A549 (cell line): ENCODE measurements around the gene TSPAN33. TPM values are rescaled to one million over a fixed set of nuclear protein-coding genes. Genes with fewer than 3 reads are reported as not detected.

ENCODE experiments used
- ATAC-seq, 2 experiments: fragments of 200-7000 bp in 1 of 2; fragments of >200 bp in 1 of 2; cut with Nextera tagmentation in 1 of 2; cut with Tn5 transposase in 1 of 2; 3 replicates each; pipeline versions ENCODE4 v1.8.0 to v1.9.1; 2018 to 2020; ENCODE audit warnings: mild to moderate bottlenecking in 1 of 2, moderate library complexity in 1 of 2
- CTCF ChIA-PET: fragments of 300-600 bp; sonication (Branson Sonifier 250); formaldehyde crosslinking; extraction: SDS; loops from one replicate; lab custom pipeline; 2021; ENCODE audit warnings: antibody characterized with exemption, inconsistent platforms; lab: Yijun Ruan, JAX
- POLR2A ChIA-PET: fragments of 350-600 bp; formaldehyde crosslinking; extraction: SDS; loops from one replicate; lab custom pipeline; 2021; ENCODE audit warnings: antibody characterized with exemption, inconsistent platforms; lab: Yijun Ruan, JAX
- DNase-seq, 2 experiments: peaks; one replicate each; pipeline versions ENCODE4 v3.0.0 to v3.0.0-alpha.2; 2011 to 2016; ENCODE audit warnings: low read depth in 1 of 2, low spot score in 1 of 2
- FAIRE-seq: peaks from 2 replicates; lab custom pipeline; 2011; peaks lifted over from hg19 to GRCh38; lab: Jason Lieb, UNC
- H3K27ac ChIP-seq, 2 experiments: fragments of >200 bp; sonication (Bioruptor Twin); formaldehyde crosslinking; 3 replicates each; pipeline ENCODE4 v1.5.1; 2016 to 2017
- H3K4me1 ChIP-seq: fragments of >200 bp; sonication (Bioruptor Twin); formaldehyde crosslinking; 3 replicates; pipeline ENCODE4 v1.6.1; 2016
- H3K4me2 ChIP-seq: fragments of >200 bp; sonication (Bioruptor Twin); formaldehyde crosslinking; 3 replicates; pipeline ENCODE4 v1.6.1; 2016
- H3K4me3 ChIP-seq: fragments of >200 bp; sonication (Bioruptor Twin); formaldehyde crosslinking; 3 replicates; pipeline ENCODE4 v1.5.1; 2016
- H3K9me3 ChIP-seq: fragments of >200 bp; sonication (Bioruptor Twin); formaldehyde crosslinking; 3 replicates; pipeline ENCODE4 v1.6.1; 2016
- BHLHE40 ChIP-seq: IDR thresholded peaks from 2 replicates; pipeline ENCODE4 v1.6.1; 2012; ENCODE audit warnings: low read depth, low read length, inconsistent platforms
- CBX2 ChIP-seq: fragments of 200-600 bp; sonication (generic); IDR thresholded peaks from 2 replicates; pipeline ENCODE4 v1.6.1; 2016; ENCODE audit warnings: low read depth, mild to moderate bottlenecking, borderline replicate concordance
- CBX8 ChIP-seq: fragments of 200-600 bp; sonication (generic); IDR thresholded peaks from 2 replicates; pipeline ENCODE4 v1.6.1; 2016
- CEBPB ChIP-seq, 2 experiments: fragments of >200 bp in 1 of 2; sonication (Bioruptor Twin) in 1 of 2; formaldehyde crosslinking in 1 of 2; IDR thresholded peaks; 2 replicates each; pipeline ENCODE4 v1.6.1; 2012 to 2016
- CHD4 ChIP-seq: fragments of 200-600 bp; sonication (generic); IDR thresholded peaks from 2 replicates; pipeline ENCODE4 v1.6.1; 2016; ENCODE audit warnings: antibody characterized with exemption, mild to moderate bottlenecking, borderline replicate concordance
- E2F6 ChIP-seq: IDR thresholded peaks from 2 replicates; pipeline ENCODE4 v1.6.1; 2012; ENCODE audit warnings: low read depth, borderline replicate concordance
- EHF ChIP-seq: fragments of 250-450 bp; sonication (Bioruptor Pico); IDR thresholded peaks from 2 replicates; pipeline ENCODE4 v1.5.0; 2020; ENCODE audit warnings: mild to moderate bottlenecking
- EHMT2 ChIP-seq: fragments of 200-600 bp; sonication (generic); IDR thresholded peaks from 2 replicates; pipeline ENCODE4 v1.6.1; 2016; ENCODE audit warnings: antibody characterized with exemption, low read depth, mild to moderate bottlenecking, moderate library complexity
- EP300 ChIP-seq, 2 experiments: fragments of >200 bp; sonication (Bioruptor Twin); formaldehyde crosslinking; IDR thresholded peaks; 2 replicates in 1 of 2; 3 replicates in 1 of 2; pipeline ENCODE4 v1.6.1; 2016 to 2017
- ESRRA ChIP-seq: fragments of 150-350 bp; IDR thresholded peaks from 2 replicates; pipeline ENCODE4 v1.6.1; 2014; ENCODE audit warnings: mild to moderate bottlenecking, low read length, borderline replicate concordance
- FOSB ChIP-seq: fragments of 250-450 bp; sonication (Bioruptor Pico); IDR thresholded peaks from 2 replicates; pipeline ENCODE4 v1.5.0; 2020; ENCODE audit warnings: mild to moderate bottlenecking, moderate library complexity
- FOXS1 ChIP-seq: fragments of 250-450 bp; sonication (Bioruptor Pico); IDR thresholded peaks from 2 replicates; pipeline ENCODE4 v1.5.0; 2020; ENCODE audit warnings: mild to moderate bottlenecking, moderate library complexity
- HOXA7 ChIP-seq: fragments of 250-450 bp; sonication (Bioruptor Pico); IDR thresholded peaks from 2 replicates; pipeline ENCODE4 v1.5.0; 2020; ENCODE audit warnings: mild to moderate bottlenecking, moderate library complexity
- JUNB ChIP-seq: fragments of >200 bp; sonication (Bioruptor Twin); formaldehyde crosslinking; IDR thresholded peaks from 2 replicates; pipeline ENCODE4 v1.6.1; 2016
- KDM1A ChIP-seq: fragments of 200-600 bp; sonication (generic); IDR thresholded peaks from 2 replicates; pipeline ENCODE4 v1.6.1; 2016; ENCODE audit warnings: low read depth, mild to moderate bottlenecking
- MAFK ChIP-seq: fragments of 450-650 bp; IDR thresholded peaks from 2 replicates; pipeline ENCODE4 v1.6.1; 2014; ENCODE audit not compliant: partially characterized antibody
- MAZ ChIP-seq: fragments of 150-350 bp; IDR thresholded peaks from 2 replicates; pipeline ENCODE4 v1.6.1; 2014; ENCODE audit warnings: antibody characterized with exemption, low read depth, low read length, borderline replicate concordance
- MYC ChIP-seq: IDR thresholded peaks from 2 replicates; pipeline ENCODE4 v1.6.1; 2012; ENCODE audit warnings: mild to moderate bottlenecking, inconsistent platforms, low read length, improper control_type of control experiment, borderline replicate concordance
- NR3C1 ChIP-seq: fragments of >200 bp; sonication (Bioruptor Twin); formaldehyde crosslinking; IDR thresholded peaks from 3 replicates; pipeline ENCODE4 v1.6.1; 2017
- POLR2A ChIP-seq: IDR thresholded peaks from 2 replicates; pipeline ENCODE4 v1.6.1; 2012; ENCODE audit warnings: mild to moderate bottlenecking, low read length
- POLR2AphosphoS2 ChIP-seq: conservative IDR thresholded peaks from 2 replicates; pipeline ENCODE4 v1.6.1; 2012; ENCODE audit warnings: low read length, improper control_type of control experiment, inconsistent platforms
- RAD21 ChIP-seq, 2 experiments: fragments of >200 bp in 1 of 2; sonication (Bioruptor Twin) in 1 of 2; formaldehyde crosslinking in 1 of 2; IDR thresholded peaks in 1 of 2; conservative IDR thresholded peaks in 1 of 2; 2 replicates in 1 of 2; 3 replicates in 1 of 2; pipeline ENCODE4 v1.6.1; 2012 to 2018; ENCODE audit warnings: inconsistent platforms in 1 of 2
- RCOR1 ChIP-seq: fragments of 150-350 bp; IDR thresholded peaks from 2 replicates; pipeline ENCODE4 v1.6.1; 2014; ENCODE audit warnings: antibody characterized with exemption, low read length, low read depth
- RFX5 ChIP-seq: fragments of 450-650 bp; IDR thresholded peaks from 2 replicates; pipeline ENCODE4 v1.7.1; 2014; ENCODE audit warnings: antibody characterized with exemption, mild to moderate bottlenecking, moderate library complexity
- RNF2 ChIP-seq: fragments of 200-600 bp; sonication (generic); IDR thresholded peaks from 2 replicates; pipeline ENCODE4 v1.6.1; 2016; ENCODE audit warnings: low read depth, mild to moderate bottlenecking, antibody characterized with exemption, moderate library complexity, borderline replicate concordance
- USF2 ChIP-seq: fragments of 450-650 bp; IDR thresholded peaks from 2 replicates; pipeline ENCODE4 v1.6.1; 2014; ENCODE audit warnings: antibody characterized with exemption
- ZFP36 ChIP-seq: fragments of 450-650 bp; IDR thresholded peaks from 2 replicates; pipeline ENCODE4 v1.6.1; 2014; ENCODE audit warnings: borderline replicate concordance; ENCODE audit not compliant: partially characterized antibody
- ZSCAN20 ChIP-seq: fragments of 250-450 bp; sonication (Bioruptor Pico); IDR thresholded peaks from 2 replicates; pipeline ENCODE4 v1.8.0; 2022; ENCODE audit warnings: mild to moderate bottlenecking, moderate library complexity
- WGBS: methylation state at CpG from one replicate; pipeline ENCODE4 v1.1.6; 2017; ENCODE audit errors: missing lambda C conversion rate; 5-methylcytosine and 5-hydroxymethylcytosine counted together
- polyA plus RNA-seq, 4 experiments: library from polyadenylated mRNA; depleted of rRNA in 3 of 4; stranded (reverse); fragments of >200 nt; fragmentation: RNase III in 1 of 4; extraction: RNeasy Plus Mini Kit Qiagen cat#74134 plus additional on column Dnase treatment in 1 of 4; gene quantifications; 2 replicates in 3 of 4; 3 replicates in 1 of 4; pipeline ENCODE4 v1.2.3, GENCODE V29; 2011 to 2017
- TF ChIP-seq, protein P1 (sequence below): fragments of >200 bp; sonication (Bioruptor Twin); formaldehyde crosslinking; IDR thresholded peaks from 2 replicates; pipeline ENCODE4 v1.6.1; 2016
- TF ChIP-seq, protein P2 (sequence below): IDR thresholded peaks from 2 replicates; pipeline ENCODE4 v1.6.1; 2012

The TSPAN33 gene
- polyA plus RNA-seq, 2 of the 4 experiments (the other 2 are of a cell fraction) = 5.0 to 9.1 TPM

GRCh38 chr7:129110258-129110981, 34.1 kb upstream of the TSPAN33 start:
- TF ChIP-seq CBX8 (no peak), E2F6 (no peak), MAFK (peak; percentile 60), ZSCAN20 (CRISPR knock-in tag) (no peak)
- TF ChIP-seq, all 56 proteins: peak for 1
- H3K27ac ChIP-seq = peak overlapping the region; percentile 12 to 66
- H3K4me3 ChIP-seq = no peak overlapping the region
- peak; percentile 43 to 60; a peak in 4 of 6 replicates for ATAC-seq
- ChIA-PET POLR2A (no interaction called here), CTCF (interaction anchor here (0.6 to 9.8 kb wide), 2 partner anchors 20 to 143 kb away, joined by 3 to 54 read pairs; no protein-coding TSS in a partner anchor)
- peak in 1 of 2 experiments; percentile 29 for DNase-seq
- H3K4me1 ChIP-seq = peaks cover 9% of the 10 kb centered on the region
- FAIRE-seq = no peak
- peaks cover 5% of the 10 kb centered on the region; the same call in 1 of the 3 replicates for H3K9me3 ChIP-seq
- H3K4me2 ChIP-seq = no peak overlapping the region
- WGBS = 77% methylated on average over 1 of the region's 1 CpG

GRCh38 chr7:129110982-129111376, 33.5 kb upstream of the TSPAN33 start:
- Histone ChIP-seq H3K9me3 (peaks cover 6% of the 10 kb centered on the region; the same call in 1 of the 3 replicates), H3K27ac (peak overlapping the region; percentile 12 to 66; a peak in 3 of 6 replicates), H3K4me2 (no peak overlapping the region), H3K4me1 (peaks cover 9% of the 10 kb centered on the region), H3K4me3 (no peak overlapping the region)
- ATAC-seq (no peak), FAIRE-seq (no peak), DNase-seq (no peak)
- ChIA-PET CTCF (interaction anchor here (0.6 to 9.8 kb wide), 2 partner anchors 20 to 142 kb away, joined by 3 to 54 read pairs; no protein-coding TSS in a partner anchor), POLR2A (no interaction called here)
- TF ChIP-seq ZFP36 (no peak), RCOR1 (no peak), RNF2 (no peak), JUNB (no peak), USF2 (no peak), RAD21 (conservative IDR thresholded peaks at IDR 0.05 in 1 of 2, IDR thresholded peaks at IDR 0.05 in 1 of 2) (no peak), KDM1A (no peak), HOXA7 (CRISPR knock-in tag) (no peak), POLR2A (no peak), NR3C1 (no peak), EP300 (IDR thresholded peaks at IDR 0.05) (no peak), FOSB (CRISPR knock-in tag) (no peak), MYC (no peak), EHF (CRISPR knock-in tag) (no peak), CBX8 (no peak), EHMT2 (no peak), CHD4 (no peak), FOXS1 (CRISPR knock-in tag) (no peak)
- TF ChIP-seq, protein P1, sequence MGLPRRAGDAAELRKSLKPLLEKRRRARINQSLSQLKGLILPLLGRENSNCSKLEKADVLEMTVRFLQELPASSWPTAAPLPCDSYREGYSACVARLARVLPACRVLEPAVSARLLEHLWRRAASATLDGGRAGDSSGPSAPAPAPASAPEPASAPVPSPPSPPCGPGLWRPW = no peak
- TF ChIP-seq, protein P2, sequence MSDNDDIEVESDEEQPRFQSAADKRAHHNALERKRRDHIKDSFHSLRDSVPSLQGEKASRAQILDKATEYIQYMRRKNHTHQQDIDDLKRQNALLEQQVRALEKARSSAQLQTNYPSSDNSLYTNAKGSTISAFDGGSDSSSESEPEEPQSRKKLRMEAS = no peak

DNA sequence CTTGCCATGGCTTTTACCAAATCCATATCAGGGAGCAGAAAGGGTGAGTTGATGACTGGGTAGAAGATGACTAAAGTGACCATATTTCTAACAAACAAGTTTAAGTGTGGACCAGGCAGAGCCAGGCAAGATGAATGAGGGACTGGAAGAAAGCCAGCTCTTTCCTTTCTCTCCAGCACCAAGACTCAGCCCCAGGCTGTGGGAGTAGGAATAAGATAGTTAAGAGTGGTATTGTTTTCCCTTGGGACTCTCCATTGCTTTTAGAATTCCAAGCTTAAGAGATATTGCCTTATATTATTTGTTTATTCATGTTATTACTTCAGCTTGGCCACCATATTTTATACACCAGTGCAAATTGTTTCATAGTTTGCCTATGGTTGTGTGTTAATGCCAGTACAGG, 28.8 kb upstream of the TSPAN33 start:
- POLR2A ChIA-PET = no interaction called here
- TF ChIP-seq BHLHE40 (no peak), E2F6 (no peak), FOXS1 (CRISPR knock-in tag) (no peak), EP300 (IDR thresholded peaks at IDR 0.05) (no peak), NR3C1 (no peak), CEBPB (IDR thresholded peaks at IDR 0.05) (no peak), POLR2AphosphoS2 (no peak), MAZ (no peak), CBX2 (no peak), ESRRA (no peak), RFX5 (no peak), CBX8 (no peak)
- TF ChIP-seq, protein P1 = no peak
- TF ChIP-seq, all 56 proteins: peak for 0

More for the DNA sequence above, 28.8 kb upstream of the TSPAN33 start:
- no peak overlapping the region for H3K4me3 ChIP-seq
- peaks cover 3% of the 10 kb centered on the region for H3K4me1 ChIP-seq
- H3K4me2 ChIP-seq = no peak overlapping the region
- no peak for DNase-seq
- CTCF ChIA-PET = interaction anchor here (0.7 to 9.8 kb wide), 3 partner anchors 13 to 25 kb away, joined by 3 to 54 read pairs (median 4); no protein-coding TSS in a partner anchor
- FAIRE-seq = no peak
- no peak overlapping the region for H3K27ac ChIP-seq
- peaks cover 11% of the 10 kb centered on the region; the same call in 2 of the 3 replicates for H3K9me3 ChIP-seq
- ATAC-seq = no peak
